ENCODE data around the gene HOXD11. TPM values are rescaled to one million over a fixed set of nuclear protein-coding genes. Genes with fewer than 3 reads are reported as not detected.

The HOXD11 gene
- total and polyA plus RNA-seq, 2 of the 13 experiments (the other 11 are each of a cell fraction or from before 2014, with no cell fraction given), result not detected

GRCh38 chr2:176138526-176138922 lies 31.4 kb downstream of the HOXD11 start:
- FAIRE-seq (no peak), DNase-seq (ENCODE audit: low spot score) (no peak), ATAC-seq (no peak)
- Histone ChIP-seq H3K4me2 (ENCODE audit: low read depth, low read length) (no peak overlapping the region), H3K4me1 (ENCODE audit: insufficient read depth, low read length) (peaks cover 11% of the 10 kb centered on the region), H3K9ac (ENCODE audit: insufficient read depth, low read depth, low read length) (no peak overlapping the region), H3K27me3 (ENCODE audit: control insufficient read depth in 1 of 2, insufficient read depth in 2 of 2, low read length in 2 of 2) (peaks cover 9 to 91% of the 10 kb centered on the region in 2 experiments; a peak in 4 of 5 replicates), H3K9me3 (ENCODE audit: low read length) (no peaks in the 10 kb centered on the region), H2AFZ (ENCODE audit: low read length) (no peak overlapping the region), H3K79me2 (ENCODE audit: insufficient read depth, low read length) (no peaks in the 10 kb centered on the region), H3K4me3 (replicated peaks in 1 of 3; ENCODE audit: insufficient read depth in 1 of 3, low read depth in 2 of 3, low read length in 3 of 3) (no peak overlapping the region), H4K20me1 (ENCODE audit: insufficient read depth, low read length) (no peaks in the 10 kb centered on the region), H3K36me3 (replicated peaks in 1 of 2; ENCODE audit: control insufficient read depth in 1 of 2, insufficient read depth in 2 of 2, low read length in 2 of 2) (no peaks in the 10 kb centered on the region), H3K27ac (ENCODE audit: extremely low read length, insufficient read depth, low read length) (no peak overlapping the region)
- intact Hi-C loops (cut with micrococcal nuclease; ENCODE audit: unreplicated experiment) (no loop called here), in situ Hi-C loops (cut with HindIII; ENCODE audit: extremely low pct_ligation_motif_present, low pct_unique_long_range_greater_than_20kb) (no loop called here)
- POLR2A ChIA-PET, result no interaction called here
- 21% methylated on average over 12 of the region's 14 CpGs for WGBS (ENCODE audit: low lambda C conversion rate)
- BruUV-seq (replicated peaks), result no TSS peak
- CTCF ChIA-PET (ENCODE audit: low intra/inter-chr PET ratio, low total read pairs), result no interaction called here
- TF ChIP-seq, protein P1, sequence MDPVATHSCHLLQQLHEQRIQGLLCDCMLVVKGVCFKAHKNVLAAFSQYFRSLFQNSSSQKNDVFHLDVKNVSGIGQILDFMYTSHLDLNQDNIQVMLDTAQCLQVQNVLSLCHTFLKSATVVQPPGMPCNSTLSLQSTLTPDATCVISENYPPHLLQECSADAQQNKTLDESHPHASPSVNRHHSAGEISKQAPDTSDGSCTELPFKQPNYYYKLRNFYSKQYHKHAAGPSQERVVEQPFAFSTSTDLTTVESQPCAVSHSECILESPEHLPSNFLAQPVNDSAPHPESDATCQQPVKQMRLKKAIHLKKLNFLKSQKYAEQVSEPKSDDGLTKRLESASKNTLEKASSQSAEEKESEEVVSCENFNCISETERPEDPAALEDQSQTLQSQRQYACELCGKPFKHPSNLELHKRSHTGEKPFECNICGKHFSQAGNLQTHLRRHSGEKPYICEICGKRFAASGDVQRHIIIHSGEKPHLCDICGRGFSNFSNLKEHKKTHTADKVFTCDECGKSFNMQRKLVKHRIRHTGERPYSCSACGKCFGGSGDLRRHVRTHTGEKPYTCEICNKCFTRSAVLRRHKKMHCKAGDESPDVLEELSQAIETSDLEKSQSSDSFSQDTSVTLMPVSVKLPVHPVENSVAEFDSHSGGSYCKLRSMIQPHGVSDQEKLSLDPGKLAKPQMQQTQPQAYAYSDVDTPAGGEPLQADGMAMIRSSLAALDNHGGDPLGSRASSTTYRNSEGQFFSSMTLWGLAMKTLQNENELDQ (CRISPR knock-in tag; IDR thresholded peaks at IDR 0.05; ENCODE audit: borderline replicate concordance), result no peak
- TF ChIP-seq ZSCAN25 (CRISPR knock-in tag; IDR thresholded peaks at IDR 0.05) (no peak), ZMYM4 (CRISPR knock-in tag; IDR thresholded peaks at IDR 0.05) (no peak), PPARG (CRISPR knock-in tag; conservative IDR thresholded peaks at IDR 0.05) (no peak), ZNF30 (CRISPR knock-in tag; IDR thresholded peaks at IDR 0.05) (no peak), SNAI1 (CRISPR knock-in tag; IDR thresholded peaks at IDR 0.05; ENCODE audit: borderline replicate concordance) (no peak), HNRNPLL (IDR thresholded peaks at IDR 0.05; ENCODE audit: low read depth, low read length, poor library complexity, severe bottlenecking) (no peak), SNRNP70 (IDR thresholded peaks at IDR 0.05; ENCODE audit: low read depth, low read length) (no peak), ZNF570 (CRISPR knock-in tag; IDR thresholded peaks at IDR 0.05; ENCODE audit: borderline replicate concordance) (no peak), ZNF510 (CRISPR knock-in tag; IDR thresholded peaks at IDR 0.05; ENCODE audit: low read depth) (no peak)
- TF ChIP-seq, protein P2, sequence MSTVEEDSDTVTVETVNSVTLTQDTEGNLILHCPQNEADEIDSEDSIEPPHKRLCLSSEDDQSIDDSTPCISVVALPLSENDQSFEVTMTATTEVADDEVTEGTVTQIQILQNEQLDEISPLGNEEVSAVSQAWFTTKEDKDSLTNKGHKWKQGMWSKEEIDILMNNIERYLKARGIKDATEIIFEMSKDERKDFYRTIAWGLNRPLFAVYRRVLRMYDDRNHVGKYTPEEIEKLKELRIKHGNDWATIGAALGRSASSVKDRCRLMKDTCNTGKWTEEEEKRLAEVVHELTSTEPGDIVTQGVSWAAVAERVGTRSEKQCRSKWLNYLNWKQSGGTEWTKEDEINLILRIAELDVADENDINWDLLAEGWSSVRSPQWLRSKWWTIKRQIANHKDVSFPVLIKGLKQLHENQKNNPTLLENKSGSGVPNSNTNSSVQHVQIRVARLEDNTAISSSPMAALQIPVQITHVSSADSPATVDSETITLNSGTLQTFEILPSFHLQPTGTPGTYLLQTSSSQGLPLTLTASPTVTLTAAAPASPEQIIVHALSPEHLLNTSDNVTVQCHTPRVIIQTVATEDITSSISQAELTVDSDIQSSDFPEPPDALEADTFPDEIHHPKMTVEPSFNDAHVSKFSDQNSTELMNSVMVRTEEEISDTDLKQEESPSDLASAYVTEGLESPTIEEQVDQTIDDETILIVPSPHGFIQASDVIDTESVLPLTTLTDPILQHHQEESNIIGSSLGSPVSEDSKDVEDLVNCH (CRISPR knock-in tag; IDR thresholded peaks at IDR 0.05), result no peak
- TF ChIP-seq, protein P3, sequence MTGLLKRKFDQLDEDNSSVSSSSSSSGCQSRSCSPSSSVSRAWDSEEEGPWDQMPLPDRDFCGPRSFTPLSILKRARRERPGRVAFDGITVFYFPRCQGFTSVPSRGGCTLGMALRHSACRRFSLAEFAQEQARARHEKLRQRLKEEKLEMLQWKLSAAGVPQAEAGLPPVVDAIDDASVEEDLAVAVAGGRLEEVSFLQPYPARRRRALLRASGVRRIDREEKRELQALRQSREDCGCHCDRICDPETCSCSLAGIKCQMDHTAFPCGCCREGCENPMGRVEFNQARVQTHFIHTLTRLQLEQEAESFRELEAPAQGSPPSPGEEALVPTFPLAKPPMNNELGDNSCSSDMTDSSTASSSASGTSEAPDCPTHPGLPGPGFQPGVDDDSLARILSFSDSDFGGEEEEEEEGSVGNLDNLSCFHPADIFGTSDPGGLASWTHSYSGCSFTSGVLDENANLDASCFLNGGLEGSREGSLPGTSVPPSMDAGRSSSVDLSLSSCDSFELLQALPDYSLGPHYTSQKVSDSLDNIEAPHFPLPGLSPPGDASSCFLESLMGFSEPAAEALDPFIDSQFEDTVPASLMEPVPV (CRISPR knock-in tag; IDR thresholded peaks at IDR 0.05), result no peak
- TF ChIP-seq, protein P4, sequence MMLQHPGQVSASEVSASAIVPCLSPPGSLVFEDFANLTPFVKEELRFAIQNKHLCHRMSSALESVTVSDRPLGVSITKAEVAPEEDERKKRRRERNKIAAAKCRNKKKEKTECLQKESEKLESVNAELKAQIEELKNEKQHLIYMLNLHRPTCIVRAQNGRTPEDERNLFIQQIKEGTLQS (CRISPR knock-in tag; IDR thresholded peaks at IDR 0.05), result no peak
- TF ChIP-seq, protein P5, sequence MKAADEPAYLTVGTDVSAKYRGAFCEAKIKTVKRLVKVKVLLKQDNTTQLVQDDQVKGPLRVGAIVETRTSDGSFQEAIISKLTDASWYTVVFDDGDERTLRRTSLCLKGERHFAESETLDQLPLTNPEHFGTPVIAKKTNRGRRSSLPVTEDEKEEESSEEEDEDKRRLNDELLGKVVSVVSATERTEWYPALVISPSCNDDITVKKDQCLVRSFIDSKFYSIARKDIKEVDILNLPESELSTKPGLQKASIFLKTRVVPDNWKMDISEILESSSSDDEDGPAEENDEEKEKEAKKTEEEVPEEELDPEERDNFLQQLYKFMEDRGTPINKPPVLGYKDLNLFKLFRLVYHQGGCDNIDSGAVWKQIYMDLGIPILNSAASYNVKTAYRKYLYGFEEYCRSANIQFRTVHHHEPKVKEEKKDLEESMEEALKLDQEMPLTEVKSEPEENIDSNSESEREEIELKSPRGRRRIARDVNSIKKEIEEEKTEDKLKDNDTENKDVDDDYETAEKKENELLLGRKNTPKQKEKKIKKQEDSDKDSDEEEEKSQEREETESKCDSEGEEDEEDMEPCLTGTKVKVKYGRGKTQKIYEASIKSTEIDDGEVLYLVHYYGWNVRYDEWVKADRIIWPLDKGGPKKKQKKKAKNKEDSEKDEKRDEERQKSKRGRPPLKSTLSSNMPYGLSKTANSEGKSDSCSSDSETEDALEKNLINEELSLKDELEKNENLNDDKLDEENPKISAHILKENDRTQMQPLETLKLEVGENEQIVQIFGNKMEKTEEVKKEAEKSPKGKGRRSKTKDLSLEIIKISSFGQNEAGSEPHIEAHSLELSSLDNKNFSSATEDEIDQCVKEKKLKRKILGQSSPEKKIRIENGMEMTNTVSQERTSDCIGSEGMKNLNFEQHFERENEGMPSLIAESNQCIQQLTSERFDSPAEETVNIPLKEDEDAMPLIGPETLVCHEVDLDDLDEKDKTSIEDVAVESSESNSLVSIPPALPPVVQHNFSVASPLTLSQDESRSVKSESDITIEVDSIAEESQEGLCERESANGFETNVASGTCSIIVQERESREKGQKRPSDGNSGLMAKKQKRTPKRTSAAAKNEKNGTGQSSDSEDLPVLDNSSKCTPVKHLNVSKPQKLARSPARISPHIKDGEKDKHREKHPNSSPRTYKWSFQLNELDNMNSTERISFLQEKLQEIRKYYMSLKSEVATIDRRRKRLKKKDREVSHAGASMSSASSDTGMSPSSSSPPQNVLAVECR (CRISPR knock-in tag; IDR thresholded peaks at IDR 0.05; ENCODE audit: borderline replicate concordance), result no peak
